GM12875 (cell line): Measurements from ENCODE around the gene FAM13B.

Experiments
- H3K4me3 ChIP-seq: one replicate; pipeline ENCODE4 v1.5.1; 2011; ENCODE audit warnings: low read depth, low read length, control low read depth
- TF ChIP-seq, protein P1 (sequence below): IDR thresholded peaks from 2 replicates; pipeline ENCODE4 v1.5.1; 2011; ENCODE audit warnings: low read depth, mild to moderate bottlenecking, control low read depth, inconsistent platforms, low read length, moderate library complexity, borderline replicate concordance; ENCODE audit not compliant: insufficient read depth

Gene FAM13B

GRCh38 chr5:137937994-137938750, 94.7 kb downstream of the FAM13B start:
- TF ChIP-seq, protein P1, sequence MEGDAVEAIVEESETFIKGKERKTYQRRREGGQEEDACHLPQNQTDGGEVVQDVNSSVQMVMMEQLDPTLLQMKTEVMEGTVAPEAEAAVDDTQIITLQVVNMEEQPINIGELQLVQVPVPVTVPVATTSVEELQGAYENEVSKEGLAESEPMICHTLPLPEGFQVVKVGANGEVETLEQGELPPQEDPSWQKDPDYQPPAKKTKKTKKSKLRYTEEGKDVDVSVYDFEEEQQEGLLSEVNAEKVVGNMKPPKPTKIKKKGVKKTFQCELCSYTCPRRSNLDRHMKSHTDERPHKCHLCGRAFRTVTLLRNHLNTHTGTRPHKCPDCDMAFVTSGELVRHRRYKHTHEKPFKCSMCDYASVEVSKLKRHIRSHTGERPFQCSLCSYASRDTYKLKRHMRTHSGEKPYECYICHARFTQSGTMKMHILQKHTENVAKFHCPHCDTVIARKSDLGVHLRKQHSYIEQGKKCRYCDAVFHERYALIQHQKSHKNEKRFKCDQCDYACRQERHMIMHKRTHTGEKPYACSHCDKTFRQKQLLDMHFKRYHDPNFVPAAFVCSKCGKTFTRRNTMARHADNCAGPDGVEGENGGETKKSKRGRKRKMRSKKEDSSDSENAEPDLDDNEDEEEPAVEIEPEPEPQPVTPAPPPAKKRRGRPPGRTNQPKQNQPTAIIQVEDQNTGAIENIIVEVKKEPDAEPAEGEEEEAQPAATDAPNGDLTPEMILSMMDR, result no peak
- H3K4me3 ChIP-seq, result no peak overlapping the region

- TF ChIP-seq, protein P1, result no peak
- H3K4me3 ChIP-seq, result no peak overlapping the region
These were observed 97.2 kb downstream of the FAM13B start for GRCh38 chr5:137935694-137936093.

- TF ChIP-seq, protein P1, result no peak
- no peak overlapping the region for H3K4me3 ChIP-seq
These were observed 97.7 kb downstream of the FAM13B start for GRCh38 chr5:137935190-137935589.

DNA sequence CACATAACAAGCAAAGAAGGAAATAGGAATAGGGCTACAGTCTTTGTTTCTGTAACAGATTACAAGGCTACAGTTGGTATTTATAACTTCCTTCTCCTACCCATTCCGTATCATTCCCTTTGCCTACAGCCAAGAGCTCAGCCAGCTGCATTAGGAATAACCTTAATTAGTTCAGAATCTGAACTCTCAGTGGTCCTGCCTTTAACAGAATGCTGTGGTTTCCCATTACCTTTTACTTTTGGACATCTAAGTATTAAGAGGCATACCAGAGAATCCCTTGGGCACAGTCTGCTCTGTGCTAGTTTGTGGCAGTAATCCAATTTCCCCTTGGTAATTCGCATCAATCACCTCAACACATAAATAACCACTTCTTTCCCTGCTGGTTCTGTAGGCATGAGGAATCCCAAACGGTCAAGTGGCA, 99.4 kb downstream of the FAM13B start:
- TF ChIP-seq, protein P1, result no peak

DNA sequence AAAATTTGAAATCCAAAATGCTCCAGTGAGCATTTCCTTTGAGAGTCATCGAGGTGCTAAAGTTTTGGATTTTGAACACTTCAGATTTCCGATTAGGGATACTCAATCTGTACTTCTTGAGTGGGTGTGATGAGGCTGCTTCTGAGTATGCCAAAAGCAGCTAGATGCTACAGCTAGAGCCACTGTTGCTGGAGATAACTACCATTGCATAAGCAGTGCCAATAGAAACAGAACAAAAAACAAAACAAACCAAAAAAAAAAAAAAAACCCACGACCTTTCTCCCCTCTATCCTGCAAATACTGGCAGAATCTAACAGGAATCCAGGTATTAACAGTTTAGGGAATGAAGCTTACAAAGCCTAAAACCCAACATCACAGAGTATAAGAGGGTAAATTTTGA, 100.1 kb downstream of the FAM13B start:
- TF ChIP-seq, protein P1, result no peak
- no peak overlapping the region for H3K4me3 ChIP-seq

More for the DNA sequence above, 99.4 kb downstream of the FAM13B start:
- no peak overlapping the region for H3K4me3 ChIP-seq

DNA sequence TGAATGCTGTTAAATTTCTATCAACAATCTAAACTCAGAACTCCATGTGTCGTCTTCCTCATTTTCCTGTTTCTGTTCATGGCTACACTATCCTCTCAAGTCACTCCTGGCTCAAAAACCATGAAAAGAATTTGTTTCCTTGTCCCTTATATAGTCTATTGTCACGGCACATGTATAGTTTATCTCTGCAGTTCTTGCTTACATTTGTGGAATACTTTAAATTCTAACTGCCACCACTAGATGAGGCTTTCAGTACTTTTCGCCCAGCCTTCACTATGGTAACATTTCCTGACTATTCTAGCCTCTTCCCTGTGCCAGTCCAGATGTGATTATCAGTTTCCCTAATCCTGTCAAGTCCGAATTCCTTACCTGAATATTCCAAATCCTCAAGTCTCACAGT, 109.0 kb downstream of the FAM13B start:
- no peak overlapping the region for H3K4me3 ChIP-seq
- TF ChIP-seq, protein P1, result no peak

DNA sequence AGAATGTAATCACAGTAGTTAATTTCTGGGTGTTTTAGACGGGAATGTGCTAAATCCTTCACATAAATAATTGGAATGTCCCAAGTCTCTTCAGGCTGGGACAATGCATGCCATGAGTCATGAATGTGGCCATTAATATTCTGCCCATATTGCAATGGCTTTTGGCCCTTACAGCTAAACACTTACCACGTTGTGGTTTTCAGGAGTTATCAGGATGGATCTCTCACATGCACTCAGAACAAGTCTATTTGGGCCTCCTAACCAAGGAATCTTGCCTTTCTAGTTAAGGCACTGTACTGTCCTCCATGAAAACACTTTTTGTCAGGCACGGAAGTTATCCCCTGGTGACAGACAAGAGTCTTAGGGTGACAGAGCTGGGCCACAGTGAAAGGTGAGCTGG, 110.9 kb downstream of the FAM13B start:
- H3K4me3 ChIP-seq, result no peak overlapping the region
- TF ChIP-seq, protein P1, result no peak
